ENCODE measurements around the gene INAVA.
"Not testable (repeated sequence)": the region's sequence is repeated elsewhere in the genome, so short reads cannot be mapped to it uniquely, and the experiment has no call there.

INAVA gene

GRCh38 chr1:200960948-200961340 is 66.2 kb downstream of the INAVA start:
- DNase-seq (ENCODE audit: low read depth in 1 of 2, low spot score in 1 of 2) = no peak

DNA sequence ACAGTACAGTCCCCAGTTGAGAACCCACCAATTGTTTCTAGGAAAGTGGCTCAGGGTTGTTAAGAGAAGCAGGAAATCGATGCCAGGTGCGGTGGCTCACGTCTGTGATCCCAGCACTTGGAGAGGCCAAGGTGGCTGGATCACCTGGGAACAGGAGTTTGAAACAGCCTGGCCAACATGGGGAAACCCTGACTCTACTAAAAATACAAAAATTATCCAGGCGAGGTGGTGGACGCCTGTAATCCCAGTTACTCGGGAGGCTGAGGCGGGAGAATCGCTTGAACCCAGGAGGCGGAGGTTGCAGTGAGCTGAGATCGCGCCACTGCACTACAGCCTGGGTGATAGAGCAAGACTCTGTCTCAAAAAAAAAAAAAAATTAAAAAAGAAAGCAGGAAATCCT is 67.5 kb downstream of the INAVA start:
- not testable (repeated sequence) for DNase-seq (ENCODE audit: low read depth in 1 of 2, low spot score in 1 of 2)

- DNase-seq (ENCODE audit: low read depth in 1 of 2, low spot score in 1 of 2) = no peak
These were observed 67.9 kb downstream of the INAVA start for GRCh38 chr1:200962631-200963030.

DNA sequence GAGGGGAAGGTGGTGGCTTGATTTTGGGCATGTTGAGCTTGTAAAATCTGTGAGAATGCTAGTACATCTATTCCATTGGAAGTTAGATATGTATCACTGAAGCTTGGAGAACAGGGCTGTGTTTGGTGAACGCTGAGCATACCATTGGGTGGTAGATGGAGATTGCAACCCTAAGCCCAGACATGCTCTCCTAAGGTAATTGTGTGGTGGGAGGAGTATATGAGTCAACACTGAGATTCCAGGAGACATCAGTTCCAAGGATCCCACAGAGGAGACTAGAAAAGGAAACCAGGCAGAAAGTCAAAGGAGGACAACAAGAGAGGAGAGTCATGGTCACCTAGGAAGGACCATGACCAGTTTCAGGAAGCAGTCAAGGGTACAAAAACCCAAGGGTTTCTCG is 68.4 kb downstream of the INAVA start:
- DNase-seq (ENCODE audit: low read depth in 1 of 2, low spot score in 1 of 2) = no peak

DNA sequence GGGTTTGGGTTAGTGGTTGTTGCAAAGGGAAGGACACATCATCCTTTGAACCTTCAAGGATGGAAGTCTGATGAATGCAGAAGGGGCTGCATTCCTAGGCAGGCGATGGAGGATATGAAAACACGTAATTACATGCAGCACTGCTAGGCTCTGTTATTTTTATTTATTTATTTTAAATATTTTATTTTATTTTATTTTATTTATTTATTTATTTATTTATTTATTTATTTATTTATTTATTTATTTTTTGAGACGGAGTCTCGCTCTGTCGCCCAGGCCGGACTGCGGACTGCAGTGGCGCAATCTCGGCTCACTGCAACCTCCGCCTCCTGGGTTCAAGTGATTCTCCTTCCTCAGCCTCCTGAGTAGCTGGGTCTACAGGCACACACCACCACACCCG is 69.2 kb downstream of the INAVA start:
- DNase-seq (ENCODE audit: low read depth in 1 of 2, low spot score in 1 of 2) = not testable (repeated sequence)

Measured in activated CD4-positive, alpha-beta T cell treated with anti-CD3 and anti-CD28 coated beads, Interleukin-2, amount 50 U/mL, for 24 hours (primary cell).